Upper lobe of left lung (tissue), 6 donors: ENCODE measurements around the gene ITGBL1. TPM values are rescaled to one million over a fixed set of nuclear protein-coding genes. Genes with fewer than 3 reads are reported as not detected.
A peak's percentile ranks its signal among the peaks of the same experiment; 100 is the strongest.

Experiments used
- ATAC-seq, 2 donors: fragments of 200-7000 bp; cut with Tn5 transposase; one replicate each; pipeline ENCODE4 v1.9.1; 2022; ENCODE audit warnings: mild to moderate bottlenecking in 2 of 2, moderate library complexity in 2 of 2; ENCODE audit not compliant: low FRiP score in 2 of 2
- DNase-seq, 2 donors: peaks; one replicate each; pipeline ENCODE4 v3.0.0-alpha.2; 2019 to 2020
- H3K27ac ChIP-seq, 4 donors: fragments of 200-600 bp; sonication (generic); one replicate each; pipeline ENCODE4 v1.5.1; 2016 to 2019
- H3K27me3 ChIP-seq, 4 donors: fragments of 200-600 bp; sonication (generic); one replicate each; pipeline ENCODE4 v1.5.1; 2017 to 2019
- H3K36me3 ChIP-seq, 4 donors: fragments of 200-600 bp; sonication (generic); one replicate each; pipeline ENCODE4 v1.5.1; 2016 to 2019
- H3K4me1 ChIP-seq, 4 donors: fragments of 200-600 bp; sonication (generic); one replicate each; pipeline ENCODE4 v1.5.1; 2018 to 2019
- H3K4me3 ChIP-seq, 4 donors: fragments of 200-600 bp; sonication (generic); one replicate each; pipeline ENCODE4 v1.5.1; 2017 to 2019; ENCODE audit warnings: mild to moderate bottlenecking in 2 of 4, moderate library complexity in 1 of 4
- H3K9me3 ChIP-seq, 4 donors: fragments of 200-600 bp; sonication (generic); one replicate each; pipeline ENCODE4 v1.5.1; 2018 to 2019
- EP300 ChIP-seq, 4 donors: sonication (generic); formaldehyde crosslinking; IDR thresholded peaks; one replicate each; pipeline ENCODE4 v1.5.1; 2017; ENCODE audit warnings: antibody characterized with exemption in 4 of 4, control low read depth in 2 of 4
- POLR2A ChIP-seq, 4 donors: fragments of 450-650 bp; IDR thresholded peaks; one replicate each; pipeline ENCODE4 v1.5.1; 2016 to 2017; ENCODE audit warnings: antibody characterized with exemption in 4 of 4, mild to moderate bottlenecking in 2 of 4
- POLR2AphosphoS5 ChIP-seq, 2 donors: sonication (generic); formaldehyde crosslinking; IDR thresholded peaks; one replicate each; pipeline ENCODE4 v1.5.1; 2017; ENCODE audit warnings: antibody characterized with exemption in 2 of 2
- WGBS, 2 donors: methylation state at CpG; one replicate each; pipeline ENCODE4 v1.1.5; 2017 to 2018; 5-methylcytosine and 5-hydroxymethylcytosine counted together
- total RNA-seq, 6 donors: library from RNA; depleted of rRNA in 4 of 6; stranded (reverse); fragments of >200 nt in 4 of 6; gene quantifications; one replicate each; pipeline versions ENCODE4 v1.1.0 to v1.2.1, GENCODE V29; 2016 to 2021
- TF ChIP-seq, protein P1 (sequence below), 6 experiments: fragments of 450-650 bp in 4 of 6; fragments of 200-600 bp in 2 of 6; sonication (generic) in 2 of 6; IDR thresholded peaks; one replicate each; pipeline ENCODE4 v1.5.1; 2016 to 2019; ENCODE audit warnings: antibody characterized with exemption in 6 of 6
- donor health status: DM: no; HTN: no; CAD: no; lungs with moderate emphysema.
- donor health status: DM: no; HTN: yes; CAD: no; lungs with severe emphysema.

The ITGBL1 gene
- total RNA-seq, 6 donors from 2014 or later = 5.2 to 51.9 (median 21.9) TPM

DNA sequence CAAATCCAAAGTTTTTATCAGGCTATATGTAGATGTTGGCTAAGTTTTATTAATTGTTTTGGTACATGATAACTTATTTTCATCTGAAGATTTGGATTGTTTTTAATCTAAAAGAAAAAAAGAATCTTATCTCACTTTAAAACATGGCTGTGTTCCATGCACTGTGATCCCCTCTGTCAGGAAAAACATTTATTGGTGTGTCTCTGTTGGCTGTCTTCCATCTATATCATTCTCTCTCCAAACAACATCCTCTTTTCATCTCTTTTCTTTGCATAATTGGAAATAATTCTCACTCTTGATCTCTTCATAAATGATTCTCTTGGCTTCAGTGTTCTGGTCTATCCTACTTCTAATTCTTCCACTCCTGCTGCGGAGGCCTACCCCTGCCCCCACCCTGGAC is 40.4 kb upstream of the ITGBL1 start:
- TF ChIP-seq, protein P1, sequence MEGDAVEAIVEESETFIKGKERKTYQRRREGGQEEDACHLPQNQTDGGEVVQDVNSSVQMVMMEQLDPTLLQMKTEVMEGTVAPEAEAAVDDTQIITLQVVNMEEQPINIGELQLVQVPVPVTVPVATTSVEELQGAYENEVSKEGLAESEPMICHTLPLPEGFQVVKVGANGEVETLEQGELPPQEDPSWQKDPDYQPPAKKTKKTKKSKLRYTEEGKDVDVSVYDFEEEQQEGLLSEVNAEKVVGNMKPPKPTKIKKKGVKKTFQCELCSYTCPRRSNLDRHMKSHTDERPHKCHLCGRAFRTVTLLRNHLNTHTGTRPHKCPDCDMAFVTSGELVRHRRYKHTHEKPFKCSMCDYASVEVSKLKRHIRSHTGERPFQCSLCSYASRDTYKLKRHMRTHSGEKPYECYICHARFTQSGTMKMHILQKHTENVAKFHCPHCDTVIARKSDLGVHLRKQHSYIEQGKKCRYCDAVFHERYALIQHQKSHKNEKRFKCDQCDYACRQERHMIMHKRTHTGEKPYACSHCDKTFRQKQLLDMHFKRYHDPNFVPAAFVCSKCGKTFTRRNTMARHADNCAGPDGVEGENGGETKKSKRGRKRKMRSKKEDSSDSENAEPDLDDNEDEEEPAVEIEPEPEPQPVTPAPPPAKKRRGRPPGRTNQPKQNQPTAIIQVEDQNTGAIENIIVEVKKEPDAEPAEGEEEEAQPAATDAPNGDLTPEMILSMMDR (IDR thresholded peaks at IDR 0.05) = no peak
- TF ChIP-seq POLR2AphosphoS5 (IDR thresholded peaks at IDR 0.05) (no peak), POLR2A (IDR thresholded peaks at IDR 0.05) (no peak), EP300 (IDR thresholded peaks at IDR 0.05) (no peak)
- Histone ChIP-seq H3K4me1 (peaks cover 0 to 17% (median 7%) of the 10 kb centered on the region in 4 donors), H3K27ac (no peak overlapping the region), H3K4me3 (no peak overlapping the region), H3K27me3 (peaks cover 0 to 15% (median 7%) of the 10 kb centered on the region in 4 donors), H3K36me3 (no peaks in the 10 kb centered on the region), H3K9me3 (no peaks in the 10 kb centered on the region)
- ATAC-seq (no peak), DNase-seq (no peak)
- WGBS, 2 donors = 90 to 97% methylated on average over 1 of the region's 1 CpG

DNA sequence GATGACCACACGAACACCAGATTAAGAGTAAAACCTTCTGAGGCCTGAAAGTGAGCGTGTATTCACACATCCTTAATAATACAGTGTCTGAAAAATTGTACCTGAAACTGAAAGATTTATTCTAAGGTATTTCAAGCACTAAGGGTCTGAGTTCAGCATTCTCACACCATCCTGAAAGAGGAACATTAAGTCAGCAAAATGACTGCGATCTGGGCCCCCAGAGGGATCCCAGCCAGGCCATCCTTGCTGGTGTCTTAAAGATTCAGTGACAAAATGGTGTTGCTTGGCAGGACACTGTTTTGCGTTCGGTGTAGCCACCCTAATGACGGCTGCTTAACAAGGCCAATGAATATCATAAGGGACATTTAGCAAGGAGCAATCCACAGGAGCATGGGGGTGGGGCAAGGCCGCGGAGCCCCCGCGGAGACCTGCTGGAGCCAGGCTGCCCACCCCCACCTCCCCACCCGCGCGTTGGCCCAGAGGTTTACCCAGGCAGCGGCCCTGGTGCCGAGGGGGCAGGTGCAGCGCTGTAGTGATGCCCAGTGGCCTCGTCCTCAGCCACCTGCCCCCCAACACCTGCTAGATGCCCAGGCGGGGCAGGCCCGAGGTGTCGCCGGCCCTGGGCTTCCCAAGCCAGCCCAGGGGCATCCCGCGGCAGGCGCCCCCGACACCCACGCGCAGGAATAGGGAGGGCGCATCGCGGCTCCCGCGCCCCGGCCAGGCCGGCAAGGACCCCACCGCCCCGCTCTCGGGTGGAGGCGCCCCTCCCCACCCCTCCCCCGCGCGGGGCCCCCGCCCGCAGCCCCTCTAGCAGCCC is 36.9 kb upstream of the ITGBL1 start:
- H3K9me3 ChIP-seq = no peaks in the 10 kb centered on the region
- peak overlapping the region; percentile 29 to 54 (median 50) for H3K4me3 ChIP-seq
- ATAC-seq = peak in 1 of 2 donors; percentile 42
- TF ChIP-seq, protein P1 (IDR thresholded peaks at IDR 0.05) = no peak
- TF ChIP-seq EP300 (IDR thresholded peaks at IDR 0.05) (no peak), POLR2A (IDR thresholded peaks at IDR 0.05) (no peak), POLR2AphosphoS5 (IDR thresholded peaks at IDR 0.05) (no peak)
- H3K36me3 ChIP-seq = no peaks in the 10 kb centered on the region
- peaks cover 0 to 17% (median 7%) of the 10 kb centered on the region in 4 donors for H3K4me1 ChIP-seq
- H3K27me3 ChIP-seq = peaks cover 0 to 15% (median 7%) of the 10 kb centered on the region in 4 donors
- DNase-seq = no peak
- H3K27ac ChIP-seq = peak overlapping the region in 1 of 4 donors; percentile 42
- 22 to 67% methylated on average over 4 to 21 of the region's 43 CpGs for WGBS, 2 donors

DNA sequence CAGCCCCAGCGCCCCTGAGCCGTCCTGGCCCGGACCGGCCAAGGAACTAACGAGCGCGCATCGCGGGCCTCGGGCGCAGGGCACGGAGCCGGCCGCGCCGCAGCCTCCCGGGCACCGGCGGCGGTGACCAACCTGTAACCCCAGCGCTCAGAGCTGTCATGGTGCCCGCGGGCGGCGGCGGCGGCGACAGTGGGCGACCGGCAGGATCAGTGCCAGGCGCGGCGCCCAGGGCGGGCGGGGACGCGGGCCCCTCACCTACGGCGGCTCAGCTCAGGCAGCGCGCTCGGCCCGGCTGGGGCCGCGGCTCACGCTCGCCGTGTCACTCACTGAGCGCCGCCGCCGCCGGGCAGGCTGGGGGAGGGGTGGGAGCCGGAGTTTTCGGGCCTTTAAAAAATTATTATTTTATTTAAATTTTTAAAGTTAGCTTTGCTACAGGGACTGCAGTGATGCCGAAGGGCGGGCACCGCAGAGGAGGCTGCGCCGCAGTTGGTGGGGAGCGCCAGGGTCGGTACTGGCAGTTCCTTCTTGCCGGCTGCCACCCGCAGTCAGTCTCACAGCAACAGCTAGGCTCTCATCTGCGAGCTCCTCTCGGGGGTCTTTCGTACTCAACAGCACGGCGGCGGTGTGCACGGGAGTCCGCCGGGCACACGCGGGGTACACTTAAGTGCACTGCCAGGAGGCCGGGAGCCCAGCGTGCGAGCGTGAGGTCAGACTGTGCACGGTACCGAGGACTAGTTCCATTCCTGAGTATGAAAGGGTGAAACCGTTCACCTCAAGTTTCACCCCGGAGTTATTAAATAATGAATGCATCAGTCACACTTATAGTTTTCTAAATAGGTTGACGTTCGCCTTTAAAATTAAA is 36.1 kb upstream of the ITGBL1 start, which contains the start of gene NALCN:
Gene NALCN (minus strand): TSS at position 328 of the 862 bp plus-strand sequence. CDS start 17,382 bp downstream, outside the sequence.
- Histone ChIP-seq H3K9me3 (no peaks in the 10 kb centered on the region), H3K27ac (peak within 1 kb of the TSS in 1 of 4 donors; percentile 42), H3K27me3 (peaks cover 0 to 15% (median 7%) of the 10 kb centered on the region in 4 donors), H3K4me1 (peaks cover 0 to 17% (median 7%) of the 10 kb centered on the region in 4 donors), H3K4me3 (peak within 1 kb of the TSS; percentile 29 to 54 (median 50)), H3K36me3 (no peaks in the 10 kb centered on the region)
- DNase-seq (peak in 1 of 2 donors; percentile 88), ATAC-seq (peak in 1 of 2 donors; percentile 65)
- 6 to 7% methylated on average over 25 to 39 of the region's 85 CpGs for WGBS, 2 donors
- TF ChIP-seq EP300 (IDR thresholded peaks at IDR 0.05) (no peak), POLR2A (IDR thresholded peaks at IDR 0.05) (no peak), POLR2AphosphoS5 (IDR thresholded peaks at IDR 0.05) (no peak)
- TF ChIP-seq, protein P1 (IDR thresholded peaks at IDR 0.05) = no peak

DNA sequence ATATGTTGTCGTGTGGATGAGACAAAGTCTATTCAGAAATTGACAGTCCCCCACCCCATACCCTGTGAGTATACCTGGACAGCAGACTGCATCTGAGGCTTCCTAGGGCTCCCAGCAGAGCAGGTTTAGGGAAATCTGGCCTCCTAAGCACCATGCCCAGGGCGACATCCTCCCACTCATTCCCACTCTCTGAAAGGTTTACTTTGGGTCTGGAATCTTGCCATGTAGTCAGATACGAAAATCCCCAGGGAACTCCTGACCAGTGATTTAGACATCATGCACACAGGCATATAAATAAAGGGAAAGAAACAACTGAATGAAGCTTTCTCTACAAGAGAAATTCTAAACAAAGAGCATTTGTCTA is 35.5 kb upstream of the ITGBL1 start:
- ATAC-seq = peak in 1 of 2 donors; percentile 20
- no peak for TF ChIP-seq EP300 (IDR thresholded peaks at IDR 0.05)
- TF ChIP-seq, protein P1 (IDR thresholded peaks at IDR 0.05) = no peak
- TF ChIP-seq POLR2A (IDR thresholded peaks at IDR 0.05) = no peak
- TF ChIP-seq POLR2AphosphoS5 (IDR thresholded peaks at IDR 0.05) = no peak
- H3K4me1 ChIP-seq = peaks cover 0 to 17% (median 7%) of the 10 kb centered on the region in 4 donors
- no peaks in the 10 kb centered on the region for H3K9me3 ChIP-seq
- peaks cover 0 to 15% (median 7%) of the 10 kb centered on the region in 4 donors for H3K27me3 ChIP-seq
- no peaks in the 10 kb centered on the region for H3K36me3 ChIP-seq
- WGBS, 2 donors = 13 to 29% methylated on average over 3 of the region's 3 CpGs
- H3K4me3 ChIP-seq = peak overlapping the region in 3 of 4 donors; percentile 48 to 54 (median 52)
- no peak overlapping the region for H3K27ac ChIP-seq
- no peak for DNase-seq
